Astrocyte of the cerebellum (primary cell): ENCODE data around the gene ANKRD9.
"Not testable (repeated sequence)": the region's sequence is repeated elsewhere in the genome, so short reads cannot be mapped to it uniquely, and the experiment has no call there.

ENCODE experiments used
- DNase-seq: peaks from one replicate; pipeline ENCODE4 v3.0.0-alpha.2; 2011; ENCODE audit warnings: low read depth
- H3K4me3 ChIP-seq: 2 replicates; pipeline ENCODE4 v1.5.1; 2011; ENCODE audit warnings: mild to moderate bottlenecking, low read depth, low read length, moderate library complexity
- CTCF ChIP-seq: IDR thresholded peaks from 2 replicates; pipeline ENCODE4 v1.5.1; 2012; ENCODE audit warnings: low read length, low read depth, moderate library complexity, mild to moderate bottlenecking; ENCODE audit errors: missing control alignments
- in situ Hi-C: cut with HindIII; loops from 2 replicates; pipeline ENCODE4 v1.10.0; 2017; ENCODE audit warnings: low sequenced_read_pairs

Gene ANKRD9

GRCh38 chr14:102523569-102524450 is 14.2 kb upstream of the ANKRD9 start:
- DNase-seq = no peak
- peak overlapping the region; percentile 62 for H3K4me3 ChIP-seq
- in situ Hi-C loops = no loop called here
- no peak for TF ChIP-seq CTCF

GRCh38 chr14:102523200-102523568 is 13.6 kb upstream of the ANKRD9 start:
- in situ Hi-C loops = no loop called here
- H3K4me3 ChIP-seq = no peak overlapping the region
- no peak for TF ChIP-seq CTCF
- no peak for DNase-seq

GRCh38 chr14:102519709-102520108 is 10.1 kb upstream of the ANKRD9 start:
- H3K4me3 ChIP-seq, in situ Hi-C loops, DNase-seq: not testable (repeated sequence)

GRCh38 chr14:102518063-102518648 is 8.6 kb upstream of the ANKRD9 start:
- no peak for DNase-seq
- H3K4me3 ChIP-seq = no peak overlapping the region
- in situ Hi-C loops = no loop called here
- no peak for TF ChIP-seq CTCF

- TF ChIP-seq CTCF = no peak
- peak overlapping the region; percentile 49 for H3K4me3 ChIP-seq
- no peak for DNase-seq
- in situ Hi-C loops = no loop called here
Observed at GRCh38 chr14:102517392-102518062, 8.0 kb upstream of the ANKRD9 start.

- in situ Hi-C loops = no loop called here
- DNase-seq = no peak
- TF ChIP-seq CTCF = peak; percentile 66
- peak overlapping the region; percentile 49 for H3K4me3 ChIP-seq
Observed at GRCh38 chr14:102516531-102517391, 7.2 kb upstream of the ANKRD9 start.
